GM19372 (cell line): ENCODE results near the gene GADD45GIP1.

Source experiments
- ATAC-seq: cut with Tn5 transposase; IDR thresholded peaks from one replicate; pipeline ENCODE4 v1.9.1; 2021; ENCODE audit warnings: mild to moderate bottlenecking, low read depth, moderate library complexity; ENCODE audit not compliant: unreplicated experiment

GADD45GIP1 gene

GRCh38 chr19:12956446-12957388 lies at the start of gene GADD45GIP1:
Gene GADD45GIP1, minus strand, starts transcription at chr19:12957223. Its CDS starts 11 bp downstream, at chr19:12957212.
- no peak for ATAC-seq

- ATAC-seq, result no peak
Observed at GRCh38 chr19:13005861-13006370, 48.9 kb upstream of the GADD45GIP1 start.

DNA sequence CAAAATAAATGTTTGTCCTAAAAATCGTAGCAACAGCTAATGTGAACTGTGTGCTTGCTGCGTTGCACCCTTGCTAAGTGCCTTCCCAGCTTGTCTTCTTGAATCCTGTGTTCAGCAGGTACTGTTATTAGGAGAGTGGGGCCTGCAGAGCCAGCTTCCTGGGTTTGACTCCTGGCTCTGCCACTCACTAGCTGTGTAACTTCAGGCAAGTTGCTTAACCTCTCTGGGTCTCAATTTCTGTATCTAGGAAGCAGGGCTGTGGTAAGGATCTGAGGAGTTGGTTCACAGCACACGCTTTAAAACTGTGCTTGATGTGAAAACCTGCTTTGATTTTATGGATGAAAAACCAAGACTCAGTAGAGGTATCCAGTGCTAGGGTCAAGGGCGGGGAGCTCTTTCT lies 48.2 kb upstream of the GADD45GIP1 start:
- no peak for ATAC-seq

DNA sequence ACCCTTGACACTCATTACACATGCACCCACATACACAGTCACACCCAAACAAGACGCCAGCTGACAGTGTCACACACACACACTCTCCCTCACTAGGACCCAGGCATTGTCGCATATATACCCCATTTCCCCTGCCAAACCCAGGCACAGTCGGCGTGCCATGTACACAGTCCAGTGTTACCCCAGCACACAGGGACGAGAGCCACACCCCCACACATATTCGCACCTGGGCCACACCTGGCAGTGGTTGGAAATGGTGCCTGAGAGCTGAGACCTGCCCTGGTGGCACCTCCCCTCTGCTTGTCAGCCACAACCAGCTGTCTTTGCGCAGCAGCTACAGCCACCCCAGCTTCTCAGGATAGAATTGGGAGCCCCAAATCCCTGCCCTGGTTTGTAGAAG lies 47.2 kb upstream of the GADD45GIP1 start:
- no peak for ATAC-seq

DNA sequence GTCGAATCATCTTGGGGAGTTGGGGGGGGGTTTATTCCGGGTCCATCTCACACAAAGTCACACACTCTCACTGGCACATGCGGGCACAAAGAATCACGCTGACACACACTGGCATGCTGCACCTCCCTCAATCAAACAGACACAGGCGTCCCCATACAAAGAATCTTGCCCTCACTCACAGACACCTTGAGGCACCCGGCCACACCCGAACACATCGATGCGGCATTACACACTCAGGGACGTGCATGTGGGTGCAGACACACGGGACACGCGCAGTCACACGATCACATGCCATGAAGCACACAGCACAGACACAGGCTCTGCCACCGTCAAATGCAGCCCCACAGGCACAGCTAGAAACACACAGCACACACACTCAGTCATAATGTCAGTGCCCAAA lies 46.1 kb upstream of the GADD45GIP1 start:
- no peak for ATAC-seq

DNA sequence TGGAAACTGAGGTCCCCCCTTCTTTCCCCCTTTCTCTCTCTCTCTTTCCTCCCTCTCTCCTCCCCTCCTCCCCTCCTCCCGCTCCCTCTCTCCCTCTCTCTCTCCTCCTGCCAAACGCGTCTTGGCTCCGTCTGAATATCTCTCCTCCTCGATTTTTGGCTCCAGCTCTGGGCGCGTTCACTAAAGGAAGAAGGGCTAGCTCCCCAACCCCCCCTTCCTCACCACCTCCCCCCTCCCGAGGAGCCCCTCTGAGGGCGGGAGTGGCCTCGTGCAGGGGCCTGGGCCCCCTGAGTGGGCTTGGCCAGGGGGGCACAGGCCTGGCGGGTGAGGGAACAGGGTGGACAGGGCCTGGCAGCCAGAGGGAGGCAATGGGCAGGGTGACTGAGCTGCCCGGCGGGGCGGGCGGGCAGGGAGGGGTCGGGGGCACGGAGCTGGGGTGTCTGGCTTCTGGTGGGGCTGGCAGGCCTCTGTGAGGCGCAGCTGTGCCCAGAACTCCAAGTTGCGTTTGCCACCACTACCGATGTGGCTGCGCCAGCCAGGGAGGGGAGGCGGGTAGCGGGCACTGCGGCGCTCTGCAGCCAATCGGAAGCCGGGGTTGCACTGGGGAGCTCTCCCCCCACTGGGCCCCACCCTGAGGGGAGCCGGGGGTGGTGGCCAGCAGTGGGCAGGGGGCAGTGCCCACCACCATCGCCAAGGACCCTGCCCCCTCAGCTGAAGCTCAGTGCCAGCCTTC lies 45.3 kb upstream of the GADD45GIP1 start:
- ATAC-seq, result no peak

DNA sequence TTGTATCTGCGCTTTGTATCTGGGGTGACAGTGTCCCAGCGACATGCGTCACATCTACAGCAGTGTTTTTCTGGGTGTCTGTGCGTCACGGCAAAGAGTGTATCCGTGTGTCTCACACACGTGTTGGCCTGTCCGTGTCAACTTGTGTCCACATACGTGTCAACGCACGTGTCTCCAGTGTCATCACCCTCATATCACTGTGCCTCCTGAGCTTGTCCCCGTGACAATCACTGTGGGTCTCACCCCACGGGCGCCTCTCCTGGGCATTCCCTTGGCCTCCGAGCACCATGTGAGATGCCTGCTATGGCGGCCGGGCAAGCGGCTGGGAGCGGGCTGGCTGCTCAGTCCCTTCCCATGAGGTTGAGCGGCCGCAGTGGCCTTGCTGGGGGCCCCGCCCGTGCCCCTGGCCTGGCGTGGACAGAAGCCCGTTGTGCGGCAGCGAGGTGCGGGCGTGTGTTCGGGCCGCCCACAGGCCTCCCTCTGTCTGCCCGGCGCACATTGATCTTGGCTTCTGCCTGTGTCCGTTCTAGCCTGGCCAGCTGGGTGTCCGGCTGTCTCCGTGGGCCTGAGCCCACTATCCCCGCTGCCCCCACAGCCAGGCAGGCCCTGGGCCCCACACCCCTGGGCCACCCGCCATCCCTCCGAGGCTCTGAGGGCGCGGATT lies 44.6 kb upstream of the GADD45GIP1 start:
- ATAC-seq, result no peak

DNA sequence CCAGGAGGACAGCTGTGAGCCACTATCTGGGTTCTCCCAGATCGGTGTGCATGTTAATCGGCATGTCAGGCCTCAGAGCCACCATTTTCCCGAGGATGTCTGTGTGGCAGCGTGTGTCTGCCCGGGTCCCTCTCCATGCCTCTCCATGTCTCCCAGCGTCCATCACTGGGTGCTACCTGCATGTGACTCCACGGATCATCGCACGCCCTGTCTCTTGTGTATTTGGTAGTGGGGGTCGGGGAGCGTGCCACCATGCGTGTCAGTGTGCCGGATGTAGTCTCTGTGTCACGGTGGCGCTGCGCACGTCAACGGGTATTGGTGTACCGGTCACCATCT lies 44.1 kb upstream of the GADD45GIP1 start:
- ATAC-seq, result no peak

- ATAC-seq, result no peak
Observed at GRCh38 chr19:12997967-12998940, 41.2 kb upstream of the GADD45GIP1 start.

DNA sequence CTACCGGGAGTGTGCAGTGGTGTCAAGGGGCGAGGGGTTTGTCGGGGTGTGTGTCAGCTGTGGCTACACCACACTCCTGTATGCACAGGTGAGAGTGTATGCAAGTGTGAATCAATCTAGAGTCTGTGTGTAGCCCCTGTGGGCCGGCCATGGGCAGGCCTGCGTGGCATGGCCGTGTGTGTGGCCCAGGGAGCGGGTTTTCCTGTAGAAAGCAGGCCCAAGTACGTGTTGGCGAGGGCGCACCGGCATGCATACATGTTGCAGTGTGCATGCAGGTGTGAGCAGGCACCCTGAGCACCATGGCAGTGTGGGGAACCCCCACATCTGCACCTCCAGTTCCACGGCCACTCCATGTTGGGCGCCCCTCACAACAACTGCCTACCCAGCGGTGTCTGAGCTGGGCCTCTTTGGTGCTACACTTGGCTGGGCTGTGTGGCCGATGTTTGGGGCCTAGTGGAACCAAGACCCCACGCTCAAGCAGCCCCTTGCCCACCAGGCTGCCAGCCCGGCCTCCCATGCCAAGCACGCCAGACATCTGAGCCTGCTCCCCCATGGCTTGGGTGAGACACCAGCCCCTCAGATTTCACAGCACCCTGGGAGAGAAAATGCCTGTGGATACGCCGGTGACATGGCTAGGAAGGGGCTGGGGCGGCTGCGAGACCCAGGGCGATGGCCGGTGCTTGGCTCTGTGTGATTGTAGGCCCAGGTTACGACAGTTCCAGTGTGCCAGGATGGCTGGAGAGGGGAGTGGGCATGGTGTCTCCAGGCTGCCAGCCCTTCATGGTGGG lies 40.4 kb upstream of the GADD45GIP1 start:
- no peak for ATAC-seq

GRCh38 chr19:12996406-12997094 lies 39.5 kb upstream of the GADD45GIP1 start:
- ATAC-seq, result no peak

- no peak for ATAC-seq
Observed at GRCh38 chr19:12995596-12996405, 38.8 kb upstream of the GADD45GIP1 start.

GRCh38 chr19:12994701-12995595 lies 37.9 kb upstream of the GADD45GIP1 start, which contains the start of gene NFIX:
Gene NFIX, plus strand, starts transcription at chr19:12995475. Its CDS starts 363 bp downstream, at chr19:12995838.
- no peak for ATAC-seq

GRCh38 chr19:12993562-12993961 lies 36.5 kb upstream of the GADD45GIP1 start:
- ATAC-seq, result no peak

DNA sequence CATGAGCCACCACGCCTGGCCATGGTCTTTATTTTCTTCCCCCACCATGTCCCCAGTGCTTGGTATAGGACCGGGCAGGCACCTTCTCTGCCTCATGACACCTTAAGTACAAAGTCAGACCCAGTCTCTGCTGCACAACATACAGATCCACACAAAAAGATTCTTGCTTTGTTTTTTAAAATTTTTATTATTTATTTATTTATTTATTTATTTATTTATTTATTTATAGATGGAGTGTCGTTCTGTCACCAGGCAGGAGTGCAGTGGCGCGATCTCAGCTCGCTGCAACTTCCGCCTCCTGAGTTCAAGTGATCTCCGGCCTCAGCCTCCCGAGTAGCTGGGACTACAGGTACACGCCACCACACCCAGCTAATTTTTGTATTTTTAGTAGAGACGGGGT lies 35.7 kb upstream of the GADD45GIP1 start:
- ATAC-seq, result no peak

GRCh38 chr19:12991296-12991695 lies 34.3 kb upstream of the GADD45GIP1 start:
- ATAC-seq, result no peak

DNA sequence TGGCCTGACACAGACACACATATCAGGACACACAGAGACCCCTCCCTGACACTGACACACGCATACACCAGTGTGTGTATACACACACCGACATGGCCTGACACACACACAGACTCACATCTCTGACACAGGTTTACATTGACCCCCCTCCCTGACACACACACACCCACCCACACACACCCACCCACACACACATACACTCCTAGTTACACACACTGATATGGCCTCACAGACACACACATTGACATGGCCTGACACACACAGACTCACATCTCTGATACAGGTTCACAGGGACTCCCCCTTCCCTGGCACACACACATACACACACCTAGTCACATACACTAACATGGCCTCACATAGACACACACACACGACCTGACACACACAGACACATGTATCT lies 33.8 kb upstream of the GADD45GIP1 start:
- no peak for ATAC-seq
